GM06990 (cell line): Measurements from ENCODE around the gene INKA2.

Experiments used
- DNase-seq: peaks from one replicate; pipeline ENCODE4 v3.0.0-alpha.2; 2011; ENCODE audit not compliant: insufficient read length; ENCODE audit errors: extremely low read depth
- H3K27me3 ChIP-seq: replicated peaks from 2 replicates; pipeline ENCODE4 v1.6.0; 2011; ENCODE audit warnings: low read length; ENCODE audit not compliant: control insufficient read depth, insufficient read depth
- H3K36me3 ChIP-seq: 2 replicates; pipeline ENCODE4 v1.5.1; 2011; ENCODE audit warnings: low read length; ENCODE audit not compliant: control insufficient read depth, insufficient read depth
- H3K4me3 ChIP-seq: replicated peaks from 2 replicates; pipeline ENCODE4 v1.5.1; 2011; ENCODE audit warnings: low read depth, mild to moderate bottlenecking, control low read depth, low read length
- TF ChIP-seq, protein P1 (sequence below): IDR thresholded peaks from 2 replicates; pipeline ENCODE4 v1.5.1; 2011; ENCODE audit warnings: low read length, control low read depth, mild to moderate bottlenecking, inconsistent platforms; ENCODE audit not compliant: insufficient read depth, poor library complexity, severe bottlenecking

Gene INKA2

DNA sequence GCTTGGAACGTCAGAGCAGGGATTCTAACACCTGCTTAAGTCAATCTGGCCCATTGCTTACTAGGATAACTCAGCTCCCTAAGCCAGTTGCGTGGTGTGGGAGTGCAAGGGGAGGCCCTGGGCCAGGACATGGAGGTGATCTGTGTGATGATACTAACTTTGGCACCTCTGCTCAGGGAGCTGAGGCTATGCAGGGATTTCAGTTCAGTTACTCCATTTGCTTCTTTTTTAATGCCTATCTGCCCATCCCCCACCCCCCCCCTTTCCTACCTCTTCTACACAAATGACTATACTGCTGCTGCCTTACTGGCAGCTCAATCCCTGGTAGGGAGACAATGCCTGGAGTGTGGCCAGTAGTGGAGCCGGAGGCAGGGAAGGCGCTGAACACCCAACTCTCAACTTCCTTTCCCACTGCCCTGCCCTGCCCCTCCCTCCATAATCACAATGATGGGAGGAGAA lies 19.5 kb downstream of the INKA2 start:
- H3K27me3 ChIP-seq, result no peaks in the 10 kb centered on the region
- TF ChIP-seq, protein P1, sequence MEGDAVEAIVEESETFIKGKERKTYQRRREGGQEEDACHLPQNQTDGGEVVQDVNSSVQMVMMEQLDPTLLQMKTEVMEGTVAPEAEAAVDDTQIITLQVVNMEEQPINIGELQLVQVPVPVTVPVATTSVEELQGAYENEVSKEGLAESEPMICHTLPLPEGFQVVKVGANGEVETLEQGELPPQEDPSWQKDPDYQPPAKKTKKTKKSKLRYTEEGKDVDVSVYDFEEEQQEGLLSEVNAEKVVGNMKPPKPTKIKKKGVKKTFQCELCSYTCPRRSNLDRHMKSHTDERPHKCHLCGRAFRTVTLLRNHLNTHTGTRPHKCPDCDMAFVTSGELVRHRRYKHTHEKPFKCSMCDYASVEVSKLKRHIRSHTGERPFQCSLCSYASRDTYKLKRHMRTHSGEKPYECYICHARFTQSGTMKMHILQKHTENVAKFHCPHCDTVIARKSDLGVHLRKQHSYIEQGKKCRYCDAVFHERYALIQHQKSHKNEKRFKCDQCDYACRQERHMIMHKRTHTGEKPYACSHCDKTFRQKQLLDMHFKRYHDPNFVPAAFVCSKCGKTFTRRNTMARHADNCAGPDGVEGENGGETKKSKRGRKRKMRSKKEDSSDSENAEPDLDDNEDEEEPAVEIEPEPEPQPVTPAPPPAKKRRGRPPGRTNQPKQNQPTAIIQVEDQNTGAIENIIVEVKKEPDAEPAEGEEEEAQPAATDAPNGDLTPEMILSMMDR, result no peak
- no peak overlapping the region for H3K4me3 ChIP-seq
- no peaks in the 10 kb centered on the region; the same call in 1 of the 2 replicates for H3K36me3 ChIP-seq
- no peak for DNase-seq

DNA sequence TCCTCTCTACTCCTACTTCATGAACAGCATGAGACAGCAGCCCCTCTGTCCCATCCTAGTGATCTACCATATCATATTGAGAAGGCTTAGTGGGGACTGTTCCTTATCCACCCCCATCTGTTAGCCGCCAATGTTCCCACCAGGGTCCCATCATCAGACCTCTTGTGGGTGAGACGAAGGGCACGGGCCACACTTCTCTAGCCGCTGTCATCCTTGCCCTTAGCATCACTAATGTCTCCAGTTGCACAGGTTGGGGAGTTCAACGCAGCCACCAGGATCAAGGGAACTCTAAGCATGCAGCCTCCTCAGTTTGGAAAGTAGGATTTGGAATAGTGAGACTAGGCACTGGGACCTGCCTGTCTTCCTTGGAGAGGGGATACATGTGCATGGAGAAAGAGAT lies 20.1 kb downstream of the INKA2 start:
- no peak overlapping the region for H3K4me3 ChIP-seq
- no peaks in the 10 kb centered on the region; the same call in none of the 2 replicates for H3K36me3 ChIP-seq
- TF ChIP-seq, protein P1, result no peak
- no peak for DNase-seq
- no peaks in the 10 kb centered on the region for H3K27me3 ChIP-seq

DNA sequence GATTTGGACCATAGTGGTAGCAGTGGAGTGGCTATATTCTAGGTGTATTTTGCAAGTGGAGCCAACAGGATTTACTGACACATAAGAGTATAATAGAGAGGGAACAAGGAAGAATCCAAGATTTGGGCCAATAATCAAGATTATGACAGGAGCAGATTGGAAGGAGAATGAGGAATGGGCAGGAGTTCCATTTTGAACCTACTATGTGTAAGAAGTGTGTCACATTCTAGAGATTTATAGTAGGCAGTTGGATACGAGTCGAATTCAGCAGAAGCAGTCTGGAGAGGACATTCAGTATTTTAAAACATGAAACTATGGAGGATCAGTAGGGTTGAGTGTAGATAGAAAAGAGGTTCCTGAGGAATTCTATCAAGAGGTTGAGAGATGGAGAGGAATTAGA lies 21.7 kb downstream of the INKA2 start:
- Histone ChIP-seq H3K4me3 (no peak overlapping the region), H3K36me3 (no peaks in the 10 kb centered on the region; the same call in none of the 2 replicates), H3K27me3 (no peaks in the 10 kb centered on the region)
- TF ChIP-seq, protein P1, result no peak
- DNase-seq, result no peak

DNA sequence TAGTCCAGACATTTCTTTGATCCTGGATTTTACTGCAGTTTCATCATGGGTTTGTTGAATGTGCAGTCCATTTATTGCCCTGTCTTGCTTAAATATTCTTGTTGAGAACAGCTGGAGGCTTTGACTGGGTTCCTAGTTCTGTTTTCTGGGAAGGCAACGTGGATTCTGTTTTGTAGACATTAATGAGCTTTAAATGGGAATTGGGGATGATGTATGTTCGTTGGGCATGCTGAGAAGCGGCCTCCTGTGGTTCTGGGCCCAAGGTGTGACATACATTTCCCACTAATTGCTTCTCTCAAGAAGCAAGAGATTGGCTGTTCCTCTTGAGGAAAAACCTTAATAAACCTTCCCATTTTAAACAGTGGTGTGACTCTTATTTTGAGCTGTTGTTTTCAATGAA lies 22.9 kb downstream of the INKA2 start:
- H3K27me3 ChIP-seq, result no peaks in the 10 kb centered on the region
- no peak for DNase-seq
- TF ChIP-seq, protein P1, result no peak
- H3K36me3 ChIP-seq, result no peaks in the 10 kb centered on the region; the same call in none of the 2 replicates
- H3K4me3 ChIP-seq, result no peak overlapping the region

DNA sequence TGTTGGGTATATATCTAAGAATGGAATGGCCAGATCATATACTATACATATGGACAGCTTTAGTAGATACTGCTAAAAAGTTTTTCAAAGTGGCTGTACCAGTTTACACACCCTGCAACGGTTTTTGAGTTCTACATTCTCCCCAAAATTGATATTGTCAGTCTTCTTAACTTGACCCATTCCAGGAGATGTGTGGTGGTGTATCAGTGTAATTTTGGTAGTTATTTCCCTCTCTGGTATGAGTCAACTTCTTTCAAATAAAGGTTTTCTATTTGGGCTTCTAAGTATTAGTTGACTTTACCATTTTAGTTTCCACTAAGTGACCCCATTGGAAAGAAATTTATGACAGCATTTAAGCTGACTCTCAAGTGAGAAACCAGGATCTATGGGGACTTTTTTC lies 29.2 kb downstream of the INKA2 start:
- Histone ChIP-seq H3K27me3 (no peaks in the 10 kb centered on the region), H3K36me3 (peaks cover 11% of the 10 kb centered on the region), H3K4me3 (no peak overlapping the region)
- DNase-seq, result no peak
- TF ChIP-seq, protein P1, result no peak

DNA sequence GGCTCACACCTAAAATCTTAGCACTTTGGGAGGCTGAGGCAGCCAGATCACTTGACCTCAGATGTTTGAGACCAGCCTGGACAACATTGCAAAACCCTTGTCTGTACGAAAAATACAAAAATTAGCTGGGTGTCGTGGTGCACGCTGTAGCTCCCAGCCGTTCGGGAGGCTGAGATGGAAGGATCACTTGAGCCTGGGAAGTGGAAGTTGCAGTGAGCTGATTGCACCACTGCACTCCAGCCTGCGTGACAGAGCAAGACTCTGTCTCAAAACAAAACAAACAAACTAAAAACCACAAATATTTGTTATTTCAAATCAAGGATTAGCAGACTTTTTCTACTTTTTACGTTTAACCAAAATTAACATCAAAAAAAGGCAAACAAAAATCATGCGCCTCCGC lies 31.3 kb downstream of the INKA2 start:
- TF ChIP-seq, protein P1, result no peak
- Histone ChIP-seq H3K4me3 (no peak overlapping the region), H3K27me3 (no peaks in the 10 kb centered on the region), H3K36me3 (peaks cover 11% of the 10 kb centered on the region)
- no peak for DNase-seq
